ENCODE data around the gene TRA2A. TPM values are rescaled to one million over a fixed set of nuclear protein-coding genes. Genes with fewer than 3 reads are reported as not detected.

Gene TRA2A
- total RNA-seq, 1 donor from 2014 or later = 84.1 TPM

GRCh38 chr7:23474094-23474828 is 57.5 kb downstream of the TRA2A start:
- H3K36me3 ChIP-seq = no peaks in the 10 kb centered on the region
- DNase-seq (peak; percentile 79), ATAC-seq (peak; percentile 80 to 85)
- TF ChIP-seq CTCF (IDR thresholded peaks at IDR 0.05) = no peak
- peak overlapping the region; percentile 38 for H3K4me3 ChIP-seq
- H3K27ac ChIP-seq = no peak overlapping the region
- H3K9me3 ChIP-seq = no peaks in the 10 kb centered on the region
- intact Hi-C loops (cut with DNase I) = no loop called here
- H3K4me1 ChIP-seq = peaks cover 39% of the 10 kb centered on the region
- H3K27me3 ChIP-seq (ENCODE audit: low read depth) = peaks cover 99% of the 10 kb centered on the region

GRCh38 chr7:23473844-23474093 is 58.0 kb downstream of the TRA2A start:
- peak; percentile 38 to 45 for ATAC-seq
- H3K27me3 ChIP-seq (ENCODE audit: low read depth) = peaks cover 99% of the 10 kb centered on the region

GRCh38 chr7:23472956-23473843 is 58.6 kb downstream of the TRA2A start:
- Histone ChIP-seq H3K4me3 (peak overlapping the region; percentile 38), H3K27ac (no peak overlapping the region), H3K4me1 (peaks cover 49% of the 10 kb centered on the region), H3K9me3 (no peaks in the 10 kb centered on the region), H3K27me3 (ENCODE audit: low read depth) (peaks cover 99% of the 10 kb centered on the region), H3K36me3 (no peaks in the 10 kb centered on the region)
- no peak for DNase-seq
- no peak for ATAC-seq
- TF ChIP-seq CTCF (IDR thresholded peaks at IDR 0.05) = no peak
- intact Hi-C loops (cut with DNase I) = no loop called here

More at GRCh38 chr7:23473844-23474093, 58.0 kb downstream of the TRA2A start:
- Histone ChIP-seq H3K36me3 (no peaks in the 10 kb centered on the region), H3K27ac (no peak overlapping the region), H3K4me3 (peak overlapping the region; percentile 38), H3K9me3 (no peaks in the 10 kb centered on the region), H3K4me1 (peaks cover 44% of the 10 kb centered on the region)
- intact Hi-C loops (cut with DNase I) = no loop called here
- TF ChIP-seq CTCF (IDR thresholded peaks at IDR 0.05) = no peak
- DNase-seq = no peak

DNA sequence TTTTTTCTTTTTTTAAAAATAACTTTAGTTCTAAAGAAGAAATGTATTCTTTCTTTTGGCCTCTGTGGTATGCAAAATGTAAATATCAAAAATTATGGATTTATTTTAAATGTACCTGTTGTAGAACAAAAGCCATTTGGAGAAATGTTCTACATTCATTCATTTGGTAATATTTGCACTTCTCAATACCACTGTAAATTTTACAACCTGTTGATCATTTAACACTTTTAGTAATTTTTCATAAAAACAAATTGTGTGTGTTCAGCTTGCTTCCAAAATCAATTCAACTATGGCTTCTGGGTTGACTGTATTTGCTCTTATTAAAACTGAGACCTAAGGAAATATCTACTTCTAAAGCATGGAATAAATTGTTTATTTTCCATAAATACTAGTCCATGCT is 59.2 kb downstream of the TRA2A start:
- no peaks in the 10 kb centered on the region for H3K9me3 ChIP-seq
- no peaks in the 10 kb centered on the region for H3K36me3 ChIP-seq
- peaks cover 56% of the 10 kb centered on the region for H3K4me1 ChIP-seq
- TF ChIP-seq CTCF (IDR thresholded peaks at IDR 0.05) = no peak
- no peak overlapping the region for H3K27ac ChIP-seq
- H3K4me3 ChIP-seq = no peak overlapping the region
- intact Hi-C loops (cut with DNase I) = no loop called here
- H3K27me3 ChIP-seq (ENCODE audit: low read depth) = peaks cover 99% of the 10 kb centered on the region
- ATAC-seq = no peak
- DNase-seq = no peak

- no peak overlapping the region for H3K27ac ChIP-seq
- H3K9me3 ChIP-seq = no peaks in the 10 kb centered on the region
- ATAC-seq (no peak), DNase-seq (no peak)
- TF ChIP-seq CTCF (IDR thresholded peaks at IDR 0.05) = no peak
- peaks cover 56% of the 10 kb centered on the region for H3K4me1 ChIP-seq
- H3K27me3 ChIP-seq (ENCODE audit: low read depth) = peaks cover 99% of the 10 kb centered on the region
- H3K4me3 ChIP-seq = no peak overlapping the region
- no peaks in the 10 kb centered on the region for H3K36me3 ChIP-seq
- intact Hi-C loops (cut with DNase I) = no loop called here
These were observed 59.7 kb downstream of the TRA2A start for GRCh38 chr7:23472046-23472445.
